ENCODE data around the gene ENTPD7.

Gene ENTPD7

DNA sequence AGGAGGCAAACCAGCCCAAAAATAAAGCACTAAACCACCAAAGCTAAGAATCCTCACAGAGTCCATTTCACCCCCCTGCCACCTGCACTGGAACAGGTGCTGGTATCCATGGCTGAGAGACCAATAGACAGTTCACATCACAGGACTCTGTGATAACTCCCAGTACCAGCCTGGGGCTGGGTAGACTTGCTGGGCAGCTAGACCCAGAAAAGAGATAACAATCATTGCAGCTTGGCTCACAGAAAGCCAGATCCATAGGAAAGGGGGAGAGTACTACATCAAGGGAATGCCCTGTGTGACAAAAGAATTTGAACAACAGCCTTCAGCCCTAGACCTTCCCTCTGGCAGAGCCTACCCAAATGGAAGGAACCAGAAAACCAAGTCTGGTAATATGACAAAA, 25.5 kb upstream of the ENTPD7 start:
- DNase-seq: peak; percentile 9
- no peaks in the 10 kb centered on the region for H3K36me3 ChIP-seq
- no peak overlapping the region for H3K4me3 ChIP-seq (ENCODE audit: low read depth, low read length)

DNA sequence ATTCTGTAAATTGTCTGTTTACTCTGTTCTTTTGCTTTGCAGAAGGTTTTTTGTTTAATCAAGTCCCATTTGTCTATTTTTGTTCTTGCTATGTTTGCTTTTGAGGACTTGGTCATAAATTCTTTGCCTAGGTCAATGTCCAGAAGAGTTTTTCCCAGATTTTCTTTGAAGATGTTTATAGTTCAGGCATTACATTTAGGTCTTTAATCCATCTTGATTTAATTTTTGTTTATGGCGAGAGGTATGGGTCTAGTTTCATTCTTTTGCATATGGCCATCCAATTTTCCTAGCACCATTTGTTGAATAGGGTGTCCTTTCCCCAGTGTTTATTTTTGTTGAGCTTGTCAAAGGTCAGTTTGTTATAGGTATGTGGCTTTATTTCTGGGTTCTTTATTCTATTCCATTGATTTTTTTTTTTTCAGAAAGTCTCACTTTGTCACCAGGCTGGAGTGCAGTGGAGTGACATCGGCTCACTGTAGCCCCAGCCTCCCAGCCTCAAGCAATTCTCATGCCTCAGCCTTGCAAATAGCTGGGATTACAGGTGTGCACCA, 11.6 kb upstream of the ENTPD7 start:
- no peaks in the 10 kb centered on the region for H3K36me3 ChIP-seq
- H3K4me3 ChIP-seq (ENCODE audit: low read depth, low read length): no peak overlapping the region
- no peaks in the 10 kb centered on the region for H3K4me1 ChIP-seq
- no peaks in the 10 kb centered on the region for H3K9me3 ChIP-seq
- TF ChIP-seq, protein P1, sequence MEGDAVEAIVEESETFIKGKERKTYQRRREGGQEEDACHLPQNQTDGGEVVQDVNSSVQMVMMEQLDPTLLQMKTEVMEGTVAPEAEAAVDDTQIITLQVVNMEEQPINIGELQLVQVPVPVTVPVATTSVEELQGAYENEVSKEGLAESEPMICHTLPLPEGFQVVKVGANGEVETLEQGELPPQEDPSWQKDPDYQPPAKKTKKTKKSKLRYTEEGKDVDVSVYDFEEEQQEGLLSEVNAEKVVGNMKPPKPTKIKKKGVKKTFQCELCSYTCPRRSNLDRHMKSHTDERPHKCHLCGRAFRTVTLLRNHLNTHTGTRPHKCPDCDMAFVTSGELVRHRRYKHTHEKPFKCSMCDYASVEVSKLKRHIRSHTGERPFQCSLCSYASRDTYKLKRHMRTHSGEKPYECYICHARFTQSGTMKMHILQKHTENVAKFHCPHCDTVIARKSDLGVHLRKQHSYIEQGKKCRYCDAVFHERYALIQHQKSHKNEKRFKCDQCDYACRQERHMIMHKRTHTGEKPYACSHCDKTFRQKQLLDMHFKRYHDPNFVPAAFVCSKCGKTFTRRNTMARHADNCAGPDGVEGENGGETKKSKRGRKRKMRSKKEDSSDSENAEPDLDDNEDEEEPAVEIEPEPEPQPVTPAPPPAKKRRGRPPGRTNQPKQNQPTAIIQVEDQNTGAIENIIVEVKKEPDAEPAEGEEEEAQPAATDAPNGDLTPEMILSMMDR (IDR thresholded peaks at IDR 0.05; ENCODE audit: low read depth, low read length): no peak
- peaks cover 5% of the 10 kb centered on the region for H3K27me3 ChIP-seq
- DNase-seq: no peak

More for the DNA sequence above, 25.5 kb upstream of the ENTPD7 start:
- Histone ChIP-seq H3K27me3 (peaks cover 4% of the 10 kb centered on the region; the same call in 1 of the 2 replicates), H3K4me1 (no peaks in the 10 kb centered on the region), H3K9me3 (no peaks in the 10 kb centered on the region)
- TF ChIP-seq, protein P1 (IDR thresholded peaks at IDR 0.05; ENCODE audit: low read depth, low read length): no peak

DNA sequence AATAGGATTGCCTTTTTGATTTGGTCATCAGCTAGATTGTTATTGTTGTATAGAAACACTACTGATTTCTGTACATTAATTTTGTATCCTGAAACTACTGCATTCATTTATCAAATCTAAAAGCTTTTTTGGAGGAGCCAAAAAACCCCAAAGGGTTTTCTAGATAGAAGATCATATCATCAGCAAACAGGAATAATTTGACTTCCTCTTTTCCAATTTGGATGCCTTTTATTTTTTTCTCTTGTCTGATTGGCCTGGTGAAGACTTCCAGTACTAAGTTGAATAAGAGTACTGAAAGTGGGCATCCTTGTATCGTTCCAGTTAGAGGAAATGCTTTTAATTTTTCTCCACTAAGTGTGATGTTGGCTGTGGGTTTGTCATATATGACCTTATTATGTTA, 10.6 kb upstream of the ENTPD7 start:
- no peaks in the 10 kb centered on the region for H3K9me3 ChIP-seq

DNA sequence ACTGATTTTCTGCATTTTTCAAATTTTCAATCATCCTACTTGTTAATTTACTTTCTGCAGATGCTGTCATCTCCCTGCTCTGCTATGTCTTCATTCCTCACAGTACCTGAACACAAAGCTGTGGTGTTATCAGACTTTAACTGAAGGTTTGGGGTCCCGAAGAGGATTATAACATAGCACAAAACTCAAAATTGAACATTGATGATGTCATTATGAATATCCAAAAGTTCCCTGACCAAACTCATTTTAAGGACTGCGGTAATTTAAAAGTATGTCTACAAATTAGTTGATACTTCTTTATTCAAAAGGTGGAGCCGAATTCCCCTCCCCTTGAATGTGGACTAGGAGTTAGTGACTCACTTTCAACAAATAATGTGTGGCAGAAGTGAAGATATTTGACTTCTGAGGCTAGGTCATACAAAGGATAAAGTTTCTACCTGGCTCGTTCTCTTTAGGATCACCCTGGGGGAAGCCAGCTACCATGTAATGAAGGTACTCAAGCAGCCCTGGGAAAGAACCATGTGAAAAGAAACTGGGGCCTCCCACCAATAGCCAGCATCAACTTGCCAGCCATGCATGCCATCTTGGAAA, 6.4 kb upstream of the ENTPD7 start:
- TF ChIP-seq, protein P1 (IDR thresholded peaks at IDR 0.05; ENCODE audit: low read depth, low read length): no peak
- no peak for DNase-seq
- Histone ChIP-seq H3K9me3 (no peaks in the 10 kb centered on the region), H3K27me3 (peaks cover 8% of the 10 kb centered on the region), H3K4me3 (ENCODE audit: low read depth, low read length) (no peak overlapping the region), H3K4me1 (no peaks in the 10 kb centered on the region), H3K36me3 (no peaks in the 10 kb centered on the region)

More for the DNA sequence above, 10.6 kb upstream of the ENTPD7 start:
- Histone ChIP-seq H3K4me3 (ENCODE audit: low read depth, low read length) (no peak overlapping the region), H3K4me1 (no peaks in the 10 kb centered on the region), H3K27me3 (peaks cover 5% of the 10 kb centered on the region), H3K36me3 (no peaks in the 10 kb centered on the region)
- DNase-seq: no peak
- TF ChIP-seq, protein P1 (IDR thresholded peaks at IDR 0.05; ENCODE audit: low read depth, low read length): no peak

DNA sequence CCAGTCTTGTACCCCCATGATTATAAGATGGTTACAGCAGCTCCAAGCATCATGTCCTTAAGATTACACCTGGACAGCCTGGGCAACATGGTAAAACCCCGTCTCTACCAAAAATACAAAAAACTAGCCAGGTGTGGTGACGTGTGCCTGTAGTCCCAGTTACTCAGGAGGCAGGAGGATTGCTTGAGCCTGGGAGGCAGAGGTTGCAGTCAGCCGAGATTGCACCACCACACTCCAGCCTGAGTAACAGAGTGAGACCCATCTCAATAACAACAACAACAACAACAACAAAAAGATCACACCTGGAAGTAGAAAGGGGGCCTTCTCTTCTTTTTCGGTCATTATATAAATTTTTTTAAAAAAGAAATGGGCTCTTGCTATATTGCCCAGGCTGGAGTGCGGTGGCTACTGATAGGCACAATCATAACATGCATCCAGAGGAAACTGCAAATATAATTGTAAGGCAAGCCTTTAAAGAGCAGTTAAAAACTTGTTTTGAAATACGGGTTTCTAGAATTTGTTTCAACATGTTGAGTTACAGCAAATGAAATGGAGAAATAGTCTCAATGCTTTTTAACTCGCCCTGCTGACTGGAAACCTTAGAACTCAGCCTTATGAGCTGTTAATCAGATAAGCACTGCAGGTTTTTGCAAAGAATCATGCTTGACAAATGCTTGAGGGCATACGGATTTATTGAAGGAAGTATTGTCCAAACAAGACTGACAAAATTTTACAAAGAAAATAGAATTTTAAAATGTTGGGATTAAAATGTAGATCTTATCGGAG, 4.7 kb upstream of the ENTPD7 start:
- TF ChIP-seq, protein P1 (IDR thresholded peaks at IDR 0.05; ENCODE audit: low read depth, low read length): no peak
- DNase-seq: no peak

More for the DNA sequence above, 4.7 kb upstream of the ENTPD7 start:
- no peaks in the 10 kb centered on the region for H3K9me3 ChIP-seq
- peaks cover 4% of the 10 kb centered on the region for H3K27me3 ChIP-seq
- H3K36me3 ChIP-seq: no peaks in the 10 kb centered on the region
- no peak overlapping the region for H3K4me3 ChIP-seq (ENCODE audit: low read depth, low read length)
- no peaks in the 10 kb centered on the region for H3K4me1 ChIP-seq

All from BE2C (cell line).